NCI-H1417 (cell line): ENCODE data around the gene CCDC6.
A peak's percentile ranks its signal among the peaks of the same experiment; 100 is the strongest.

Experiments
- DNase-seq, 3 experiments: peaks; one replicate each; lab custom pipeline; 2025; lab: John Stamatoyannopoulos, UW

CCDC6 gene

DNA sequence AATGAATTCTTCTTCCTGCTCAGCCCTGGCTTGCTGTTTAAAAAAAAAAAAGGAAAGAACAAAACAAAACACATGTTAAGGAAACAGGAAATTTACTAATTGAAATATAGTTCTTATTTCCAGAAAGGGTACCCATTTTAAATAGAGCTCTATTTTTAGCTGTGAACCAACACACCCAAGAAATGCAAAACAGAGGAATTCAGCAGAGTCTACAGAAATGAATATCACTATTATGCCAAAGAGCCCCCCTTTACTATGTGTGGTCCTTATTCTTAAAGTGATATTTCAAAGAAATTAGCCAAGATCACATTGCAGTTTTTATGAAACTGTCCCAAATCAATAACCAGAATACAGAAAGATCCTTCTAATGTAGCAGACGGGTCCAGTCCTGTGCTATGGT, 53.7 kb downstream of the CCDC6 start:
- DNase-seq = no peak

DNA sequence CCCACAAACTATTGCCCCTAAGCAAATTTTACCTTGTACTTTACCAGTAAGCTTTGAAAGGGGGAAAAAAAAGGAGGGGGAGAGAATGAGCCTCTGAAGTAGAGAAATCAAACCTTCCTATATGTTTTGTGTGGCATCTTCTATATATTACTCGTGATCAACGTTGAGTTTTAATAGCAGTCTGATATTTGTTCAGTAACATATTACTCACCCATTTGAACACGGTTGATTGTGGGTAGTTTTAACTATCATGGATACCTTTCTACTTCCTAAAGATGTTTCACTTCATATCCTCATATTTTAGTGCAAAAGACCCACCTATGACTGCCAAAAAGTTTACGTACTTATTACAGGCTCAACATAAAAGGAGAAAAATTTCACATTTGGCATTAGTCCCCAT, 54.5 kb downstream of the CCDC6 start:
- no peak for DNase-seq

DNA sequence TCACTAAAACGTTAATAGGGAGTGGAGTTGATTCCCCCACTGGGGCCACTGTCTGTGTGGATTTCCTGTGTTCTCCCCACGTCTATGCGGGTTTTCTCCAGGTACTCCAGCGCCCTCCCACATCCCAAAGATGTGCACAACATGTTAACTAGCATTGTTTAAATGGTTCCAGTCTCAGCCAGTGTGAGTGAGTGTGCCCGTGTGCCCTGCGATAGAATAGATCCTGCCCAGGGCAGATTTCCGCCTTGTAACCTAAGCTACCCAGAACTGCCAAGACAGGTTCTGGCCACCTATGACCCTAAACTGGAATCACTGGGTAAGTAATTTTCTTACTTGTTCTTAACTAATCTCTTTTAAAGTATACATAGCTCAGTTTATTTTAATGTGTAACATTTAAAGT, 58.5 kb downstream of the CCDC6 start:
- DNase-seq = no peak

DNA sequence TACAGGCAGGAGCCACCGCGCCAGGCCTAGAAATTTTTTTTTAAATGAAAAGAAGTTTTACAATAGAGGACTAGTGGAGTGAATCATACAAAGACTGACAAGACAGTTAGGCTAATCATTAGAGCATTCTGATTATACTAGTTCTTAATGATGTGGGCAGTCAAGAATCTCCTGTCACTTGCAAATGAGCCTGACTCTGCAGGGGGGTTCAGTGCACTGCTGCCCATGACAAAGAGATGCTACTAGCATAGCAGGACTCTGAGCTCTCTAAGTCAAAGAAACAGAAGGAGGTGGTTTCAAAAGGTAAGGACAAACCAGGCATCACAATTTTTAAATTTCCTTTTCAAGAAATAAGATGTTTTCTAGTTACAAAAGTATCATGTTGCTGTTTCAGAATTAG, 59.0 kb downstream of the CCDC6 start:
- no peak for DNase-seq

- DNase-seq = no peak
Observed at GRCh38 chr10:59844436-59844835, 61.9 kb downstream of the CCDC6 start.

- peak in 1 of 3 experiments; percentile 9 for DNase-seq
Observed at GRCh38 chr10:59843748-59844147, 62.6 kb downstream of the CCDC6 start.

DNA sequence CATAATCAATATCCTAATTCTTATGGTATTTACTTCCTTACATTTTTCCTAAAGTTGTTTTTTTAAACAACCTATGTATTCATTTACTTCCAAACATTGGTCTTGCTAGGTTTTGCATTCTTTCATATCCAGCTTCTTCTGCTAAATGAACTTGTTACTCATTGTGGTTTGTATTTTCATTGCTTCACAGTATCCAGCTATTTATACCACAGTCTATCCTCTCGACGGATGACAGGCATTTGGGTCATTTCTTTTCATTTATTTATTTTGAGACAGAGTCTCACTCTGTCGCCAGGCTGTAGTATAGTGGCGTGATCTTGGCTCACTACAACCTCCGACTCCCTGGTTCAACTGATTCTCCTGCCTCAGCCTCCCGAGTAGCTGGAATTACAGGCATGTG, 66.8 kb downstream of the CCDC6 start:
- no peak for DNase-seq

DNA sequence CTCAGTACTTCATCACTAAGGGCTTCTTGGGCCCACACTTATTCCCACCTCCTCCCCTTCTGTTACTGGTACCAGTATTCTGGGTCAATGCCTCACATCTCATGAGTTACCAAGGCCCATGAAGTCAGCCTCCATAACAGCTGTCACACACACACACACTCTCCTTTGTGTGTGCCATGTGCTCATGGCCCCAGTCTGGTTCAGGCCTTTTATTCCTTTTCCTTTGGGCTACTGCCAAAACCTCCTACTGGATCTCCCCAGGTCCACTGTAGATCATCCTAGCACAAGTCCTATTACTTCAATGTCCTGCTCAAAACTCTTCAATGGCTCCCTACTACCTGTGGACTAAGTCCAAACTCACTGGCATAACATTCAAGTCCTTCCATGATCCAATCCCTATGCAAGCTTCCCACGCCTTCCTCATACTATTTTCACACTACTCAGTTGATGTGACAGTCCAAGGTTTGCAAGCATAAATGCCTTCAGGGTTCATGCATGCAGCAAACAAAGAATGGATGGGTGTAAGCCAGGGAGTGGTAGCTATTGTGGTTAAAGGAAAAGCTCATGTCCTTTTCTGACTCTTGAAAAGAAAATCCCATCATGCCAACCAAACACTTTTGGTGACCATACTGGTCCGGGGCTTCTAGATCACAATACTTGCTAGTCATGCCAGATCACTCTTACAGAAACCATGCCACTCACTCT, 68.1 kb downstream of the CCDC6 start:
- DNase-seq = no peak

- peak in 1 of 3 experiments; percentile 26 for DNase-seq
Observed at GRCh38 chr10:59833810-59834209, 72.5 kb downstream of the CCDC6 start.

DNA sequence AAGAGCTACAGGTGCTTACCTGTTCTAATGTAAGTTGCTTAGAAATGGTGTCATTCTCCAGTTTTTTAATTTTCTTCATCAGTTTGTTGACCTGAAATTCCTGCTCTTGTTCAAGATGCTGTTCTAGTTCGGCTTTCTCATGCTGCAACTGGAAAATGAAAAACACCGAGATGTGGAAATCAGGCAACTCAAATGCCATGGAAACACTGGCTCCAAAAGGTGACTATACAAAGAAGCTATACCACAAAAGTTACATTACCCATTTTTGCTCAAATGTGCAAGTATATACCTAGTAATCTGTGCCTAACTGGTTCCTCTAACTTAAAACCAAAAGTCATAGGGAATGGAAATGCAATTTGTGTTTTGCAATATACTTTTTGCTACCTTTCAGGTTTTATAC, 73.8 kb downstream of the CCDC6 start:
- DNase-seq = no peak

DNA sequence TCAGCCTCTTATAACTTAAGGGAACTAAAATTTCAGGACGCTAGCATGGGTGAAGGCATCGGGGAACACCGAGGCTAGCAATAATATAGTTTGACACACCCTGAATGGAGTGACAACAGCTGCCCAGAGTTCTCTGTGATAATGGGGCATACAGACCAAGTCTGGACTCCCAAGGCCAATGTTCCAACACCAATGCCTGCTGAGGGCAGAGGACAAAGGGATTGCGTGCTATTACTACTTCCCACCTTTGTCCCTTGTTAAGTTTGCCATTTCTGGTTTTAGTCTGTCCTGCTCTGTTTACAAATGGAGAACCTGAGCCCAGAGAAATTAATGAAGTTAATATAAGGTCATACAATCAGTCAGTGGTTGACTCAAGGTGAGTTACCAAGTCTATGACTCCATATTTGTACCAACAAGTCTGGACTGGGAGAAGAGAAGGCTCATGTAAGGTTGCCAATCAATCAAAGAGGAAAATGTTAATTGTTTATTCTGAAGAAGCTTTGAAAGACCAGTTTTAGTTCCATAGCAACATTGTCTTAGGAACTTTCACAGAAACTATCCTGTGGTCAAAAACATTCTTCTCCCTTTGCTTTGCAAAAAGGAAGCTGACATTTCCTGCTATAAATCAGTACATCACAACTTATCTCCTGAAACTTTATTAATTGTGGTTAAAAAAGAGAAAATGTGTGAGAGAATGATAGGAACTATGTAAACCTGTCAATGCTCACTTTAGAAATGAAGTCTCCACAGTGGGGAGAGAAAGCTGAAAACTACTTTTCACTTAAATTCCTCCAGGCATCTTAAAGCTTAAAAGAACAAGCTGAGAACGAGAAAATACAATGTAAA, 74.5 kb downstream of the CCDC6 start:
- no peak for DNase-seq

- DNase-seq = peak; percentile 17 to 65 (median 32)
Observed at GRCh38 chr10:59830601-59831259, 75.6 kb downstream of the CCDC6 start.

DNA sequence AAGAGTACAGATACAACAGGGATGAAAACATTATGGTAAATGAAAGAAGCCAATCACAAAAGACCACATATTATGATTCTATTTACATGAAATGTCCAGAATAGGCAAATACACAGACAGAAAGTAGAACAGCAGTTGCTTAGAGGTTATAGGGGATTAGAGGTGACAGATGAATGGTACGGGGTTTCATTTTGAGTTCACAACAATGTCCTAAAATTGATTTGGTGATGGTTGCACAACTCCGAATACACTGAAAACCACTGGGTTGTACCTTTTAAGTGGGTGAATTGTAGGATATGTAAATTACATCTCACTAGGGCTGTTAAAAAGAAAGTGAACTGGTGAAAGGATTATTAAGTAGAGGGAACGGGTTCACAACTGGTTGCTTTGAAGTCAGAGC, 76.8 kb downstream of the CCDC6 start:
- DNase-seq = no peak

- no peak for DNase-seq
Observed at GRCh38 chr10:59829024-59829423, 77.3 kb downstream of the CCDC6 start.

- no peak for DNase-seq
Observed at GRCh38 chr10:59825932-59826331, 80.4 kb downstream of the CCDC6 start.

DNA sequence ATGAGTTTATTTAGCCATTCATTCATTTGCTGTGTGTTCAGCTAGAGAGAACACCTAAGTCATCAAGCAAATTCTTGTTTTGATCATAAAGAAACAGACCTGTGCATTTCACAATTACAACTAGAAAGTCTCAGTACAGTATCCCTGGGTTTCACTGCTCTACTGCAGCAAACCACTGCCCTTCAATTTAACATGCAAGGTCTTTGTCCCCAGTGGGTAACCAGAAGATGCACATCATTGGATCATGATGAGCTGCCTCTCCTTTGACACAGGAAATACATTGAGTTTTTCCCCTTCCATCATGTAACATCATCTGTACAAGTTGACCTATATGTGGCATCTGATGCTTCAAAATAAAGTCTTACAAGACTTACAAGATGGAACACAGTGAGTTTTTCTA, 82.6 kb downstream of the CCDC6 start:
- no peak for DNase-seq

- DNase-seq = no peak
Observed at GRCh38 chr10:59823111-59823510, 83.2 kb downstream of the CCDC6 start.

DNA sequence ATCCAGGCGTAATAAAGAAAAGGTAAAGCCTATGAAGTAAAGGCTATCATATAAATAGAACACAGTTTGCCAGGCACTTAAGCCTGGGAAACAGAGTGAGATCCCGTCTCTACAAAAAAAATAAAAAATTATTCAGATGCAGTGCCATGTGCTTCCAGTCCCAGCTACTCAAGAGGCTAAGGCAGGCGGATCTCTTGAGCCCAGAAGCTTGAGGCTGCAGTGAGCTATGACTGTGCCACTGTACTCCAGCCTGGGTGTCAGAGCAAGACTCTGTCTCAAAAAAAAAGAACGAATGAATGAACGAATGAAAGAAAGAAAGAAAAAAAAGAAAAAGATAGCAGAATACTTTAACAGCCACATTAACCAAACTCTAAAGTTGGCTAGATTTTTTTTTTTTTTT, 85.9 kb downstream of the CCDC6 start:
- DNase-seq = no peak

DNA sequence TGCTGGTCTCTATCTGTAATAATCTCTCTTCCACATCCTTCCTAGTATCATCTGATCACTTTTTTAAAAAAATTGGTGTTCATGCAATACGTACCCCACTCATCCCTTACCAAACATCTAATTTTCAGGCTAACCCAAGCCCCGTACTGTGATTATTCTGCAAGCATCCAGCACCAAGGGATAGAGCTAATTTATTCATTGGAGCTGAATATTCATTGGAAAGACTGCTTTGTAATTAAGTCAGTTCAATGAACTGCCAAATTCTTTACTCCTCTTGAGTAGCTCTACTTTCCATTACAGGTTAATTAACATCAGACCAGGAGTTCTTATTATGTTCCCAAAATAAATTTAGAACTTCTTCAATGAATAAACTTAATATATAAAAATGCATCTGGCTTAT, 86.7 kb downstream of the CCDC6 start:
- DNase-seq = no peak

DNA sequence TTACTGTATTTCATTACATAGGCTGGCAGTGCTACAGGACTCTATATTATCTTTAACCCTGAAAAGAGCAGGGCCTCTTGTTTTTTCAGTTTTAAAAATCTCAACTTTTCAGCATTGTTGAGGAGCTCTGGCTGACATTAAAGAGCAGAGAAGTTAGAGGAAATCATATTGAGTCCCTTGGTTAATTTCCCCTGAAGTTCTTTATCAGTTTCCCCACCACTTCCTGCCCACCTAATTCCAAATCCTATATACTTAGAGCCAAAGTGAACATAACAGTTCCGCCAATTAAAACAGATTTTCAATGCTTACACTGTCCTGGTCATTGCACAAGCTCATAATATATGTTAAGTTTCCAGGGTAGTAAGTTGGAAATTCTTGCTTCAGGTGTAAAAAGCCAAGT, 87.1 kb downstream of the CCDC6 start:
- DNase-seq = no peak

DNA sequence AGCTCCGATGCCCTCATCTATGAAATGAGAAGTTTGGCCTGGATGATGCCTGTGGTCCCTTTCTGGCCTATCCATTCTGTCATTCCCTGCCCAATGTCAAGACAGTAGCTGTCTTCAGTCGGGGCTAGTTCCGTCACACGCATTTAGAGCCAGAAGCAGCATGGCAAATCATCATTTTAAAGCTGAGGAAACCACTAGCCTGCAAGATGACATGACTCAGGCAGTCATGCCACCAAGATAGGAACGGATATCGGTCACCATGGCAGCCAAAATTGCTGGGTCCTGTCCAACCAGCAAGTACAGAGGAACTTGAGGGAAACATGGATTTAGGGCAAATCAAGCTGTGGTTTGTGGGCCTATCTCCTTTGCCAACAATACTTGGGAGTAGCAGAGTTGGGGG, 88.6 kb downstream of the CCDC6 start:
- no peak for DNase-seq

DNA sequence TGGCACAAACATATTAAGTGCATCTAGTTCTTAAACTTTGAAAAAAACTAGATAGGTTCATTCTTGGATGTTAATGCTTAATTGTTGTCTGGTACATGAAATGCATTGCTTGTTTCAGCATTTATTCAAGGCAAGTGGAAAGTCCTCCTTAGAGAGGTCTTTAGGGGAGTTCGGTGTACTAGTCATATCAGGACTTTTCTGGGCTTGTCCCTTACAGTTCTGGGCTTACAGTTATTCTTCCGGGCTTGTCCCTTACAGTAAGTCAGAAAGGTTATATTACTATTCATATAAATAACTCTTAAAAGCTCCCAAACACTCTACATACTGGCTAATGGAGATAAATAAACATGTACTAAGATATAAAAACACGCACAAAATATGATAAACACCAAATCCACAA, 91.5 kb downstream of the CCDC6 start:
- DNase-seq = no peak

DNA sequence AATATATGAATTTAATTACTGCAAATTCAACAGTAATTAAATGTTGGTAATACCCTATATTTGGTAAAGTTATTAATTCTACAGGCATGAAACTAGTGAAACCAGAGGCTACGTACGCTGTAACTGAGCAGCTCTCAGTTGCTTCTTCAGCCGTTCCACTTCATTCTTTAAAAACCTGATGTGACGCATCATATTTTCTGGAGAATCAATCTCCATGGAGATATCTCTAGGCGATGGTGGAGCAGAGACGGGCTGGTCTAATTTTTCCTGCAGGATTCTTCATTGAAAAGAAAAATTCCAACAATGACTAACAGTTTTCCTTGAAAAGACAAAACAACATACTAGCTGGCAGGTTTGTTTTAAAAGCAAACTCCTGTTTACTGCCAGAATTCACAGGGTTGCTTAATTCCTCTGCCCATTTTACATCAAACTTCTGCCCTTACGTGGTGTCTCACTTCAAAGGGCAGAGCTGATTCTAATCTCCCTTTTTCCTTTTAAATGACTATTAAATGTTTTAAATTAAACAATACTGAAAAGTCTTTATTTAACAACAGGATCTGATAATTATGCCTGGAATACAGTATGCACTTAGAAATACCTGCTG, 93.7 kb downstream of the CCDC6 start:
- DNase-seq = no peak
